CD4-positive, CD25-positive, alpha-beta regulatory T cell (primary cell): ENCODE data around the gene LRTM2. TPM values are rescaled to one million over a fixed set of nuclear protein-coding genes. Genes with fewer than 3 reads are reported as not detected.

Experiments
- ATAC-seq, 2 donors: fragments of 150-1000 bp; cut with Tn5 transposase; one replicate each; pipeline ENCODE4 v1.10.0; 2021; ENCODE audit warnings: low read depth in 2 of 2, moderate number of reproducible peaks in 2 of 2, moderate library complexity in 1 of 2
- DNase-seq, 3 donors: peaks; one replicate each; pipeline versions ENCODE4 v3.0.0 to v3.0.0-alpha.2; 2012 to 2022; ENCODE audit warnings: mixed read lengths in 1 of 3
- H3K27ac ChIP-seq: one replicate; pipeline ENCODE4 v1.7.0; 2013; ENCODE audit warnings: mild to moderate bottlenecking, low read length; ENCODE audit not compliant: insufficient read depth, poor library complexity, severe bottlenecking
- H3K27me3 ChIP-seq: one replicate; pipeline ENCODE4 v1.7.0; 2013; ENCODE audit warnings: low read length; ENCODE audit not compliant: control insufficient read depth, insufficient read depth
- H3K36me3 ChIP-seq: one replicate; pipeline ENCODE4 v1.7.0; 2013; ENCODE audit warnings: mild to moderate bottlenecking, low read length, moderate library complexity; ENCODE audit not compliant: control insufficient read depth, insufficient read depth
- H3K4me1 ChIP-seq: 2 replicates; pipeline ENCODE4 v1.7.0; 2013; ENCODE audit warnings: mild to moderate bottlenecking, low read length; ENCODE audit not compliant: insufficient read depth, control insufficient read depth, poor library complexity, severe bottlenecking
- H3K4me3 ChIP-seq: one replicate; pipeline ENCODE4 v1.7.0; 2013; ENCODE audit warnings: low read depth, mild to moderate bottlenecking, low read length, moderate library complexity
- H3K9me3 ChIP-seq, 2 experiments: 1 replicate in 1 of 2; 2 replicates in 1 of 2; pipeline ENCODE4 v1.7.0; 2013; ENCODE audit warnings: low read length in 2 of 2, mild to moderate bottlenecking in 1 of 2, moderate library complexity in 1 of 2; ENCODE audit not compliant: control insufficient read depth in 2 of 2
- H3K27ac Mint-ChIP-seq, 3 donors: one replicate each; pipeline ENCODE4 v1.8.0; 2020 to 2022; ENCODE audit warnings: mild to moderate bottlenecking in 3 of 3, mixed read lengths in 3 of 3, moderate library complexity in 2 of 3
- H3K27me3 Mint-ChIP-seq: one replicate; pipeline ENCODE4 v1.8.0; 2022; ENCODE audit warnings: mild to moderate bottlenecking, mixed read lengths
- H3K36me3 Mint-ChIP-seq: one replicate; pipeline ENCODE4 v1.8.0; 2020; ENCODE audit warnings: mixed read lengths
- H3K4me1 Mint-ChIP-seq, 4 donors: one replicate each; pipeline ENCODE4 v1.8.0; 2020 to 2022; ENCODE audit warnings: mixed read lengths in 4 of 4, mild to moderate bottlenecking in 1 of 4
- H3K4me3 Mint-ChIP-seq, 4 donors: one replicate each; pipeline ENCODE4 v1.8.0; 2020 to 2022; ENCODE audit warnings: mild to moderate bottlenecking in 4 of 4, mixed read lengths in 4 of 4, moderate library complexity in 3 of 4
- H3K9me3 Mint-ChIP-seq, 7 donors: one replicate each; pipeline ENCODE4 v1.8.0; 2020 to 2022; ENCODE audit warnings: mixed read lengths in 7 of 7, mild to moderate bottlenecking in 3 of 7, moderate library complexity in 2 of 7
- polyA plus RNA-seq, 4 donors: library from polyadenylated mRNA; unstranded; fragments of 300-500 nt; fragmentation: Illumina TruSeq; gene quantifications; one replicate each; pipeline ENCODE4 v1.2.3, GENCODE V29; 2021
- total RNA-seq: library from RNA; stranded (reverse); gene quantifications from one replicate; pipeline ENCODE4 v1.2.3, GENCODE V29; 2022

Gene LRTM2
- total and polyA plus RNA-seq, 5 donors from 2014 or later: not detected

DNA sequence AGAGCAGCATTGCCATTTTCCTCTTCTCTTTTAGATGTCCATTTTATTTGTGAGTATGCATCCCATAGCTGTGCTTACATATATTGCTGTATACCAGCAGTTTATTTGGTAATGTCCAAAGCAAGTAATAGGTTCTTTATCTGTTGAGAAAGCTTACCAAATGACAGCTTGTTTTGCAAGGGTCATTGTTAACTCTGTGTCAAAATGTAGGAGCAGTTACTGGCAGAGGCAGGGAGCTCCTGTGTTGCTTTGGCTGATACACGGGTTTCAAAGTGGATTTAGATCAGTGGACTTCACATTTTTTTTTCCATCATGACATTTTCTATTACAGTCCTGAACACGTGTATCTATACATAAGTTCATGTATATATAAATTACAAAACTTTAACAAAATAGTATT is 38.1 kb upstream of the LRTM2 start:
- Mint-ChIP-seq H3K27me3 (no peaks in the 10 kb centered on the region), H3K4me1 (peaks cover 0 to 6% (median 4%) of the 10 kb centered on the region in 4 donors), H3K4me3 (no peak overlapping the region), H3K9me3 (no peaks in the 10 kb centered on the region), H3K27ac (no peak overlapping the region), H3K36me3 (peaks cover 47% of the 10 kb centered on the region)
- ATAC-seq (no peak), DNase-seq (no peak)
- Histone ChIP-seq H3K9me3 (no peaks in the 10 kb centered on the region), H3K27ac (no peak overlapping the region), H3K4me3 (no peak overlapping the region), H3K36me3 (peaks cover 67% of the 10 kb centered on the region), H3K4me1 (no peaks in the 10 kb centered on the region), H3K27me3 (no peaks in the 10 kb centered on the region)

DNA sequence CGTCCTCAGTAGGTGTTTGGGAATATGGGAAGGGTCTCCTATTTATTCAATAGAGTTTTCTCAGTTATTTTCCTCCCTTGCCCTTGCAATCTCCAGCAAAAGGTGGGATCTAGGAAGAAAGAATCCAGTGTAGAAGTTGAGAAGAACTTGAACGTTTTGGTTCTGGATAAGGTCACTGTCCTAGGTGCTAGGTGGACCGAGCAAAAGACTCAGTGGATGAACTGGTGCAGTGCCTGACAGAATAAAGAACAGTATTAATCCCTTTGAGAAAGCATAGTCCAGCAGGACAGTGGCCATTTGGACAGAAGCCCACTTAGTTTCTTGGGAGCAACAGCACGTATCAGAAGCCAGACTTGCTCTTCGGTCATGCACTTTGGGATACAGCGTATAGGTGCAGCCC is 32.7 kb upstream of the LRTM2 start:
- peaks cover 28% of the 10 kb centered on the region for H3K36me3 ChIP-seq
- no peak for DNase-seq
- no peak for ATAC-seq
- H3K27me3 Mint-ChIP-seq: no peaks in the 10 kb centered on the region
- H3K9me3 Mint-ChIP-seq: no peaks in the 10 kb centered on the region
- H3K4me3 ChIP-seq: no peak overlapping the region
- peaks cover 15% of the 10 kb centered on the region for H3K4me1 ChIP-seq
- H3K9me3 ChIP-seq: no peaks in the 10 kb centered on the region
- peaks cover 7 to 20% (median 18%) of the 10 kb centered on the region in 4 donors for H3K4me1 Mint-ChIP-seq
- H3K27ac Mint-ChIP-seq: no peak overlapping the region
- no peak overlapping the region for H3K27ac ChIP-seq
- no peak overlapping the region for H3K4me3 Mint-ChIP-seq
- peaks cover 25% of the 10 kb centered on the region for H3K36me3 Mint-ChIP-seq
- no peaks in the 10 kb centered on the region for H3K27me3 ChIP-seq

DNA sequence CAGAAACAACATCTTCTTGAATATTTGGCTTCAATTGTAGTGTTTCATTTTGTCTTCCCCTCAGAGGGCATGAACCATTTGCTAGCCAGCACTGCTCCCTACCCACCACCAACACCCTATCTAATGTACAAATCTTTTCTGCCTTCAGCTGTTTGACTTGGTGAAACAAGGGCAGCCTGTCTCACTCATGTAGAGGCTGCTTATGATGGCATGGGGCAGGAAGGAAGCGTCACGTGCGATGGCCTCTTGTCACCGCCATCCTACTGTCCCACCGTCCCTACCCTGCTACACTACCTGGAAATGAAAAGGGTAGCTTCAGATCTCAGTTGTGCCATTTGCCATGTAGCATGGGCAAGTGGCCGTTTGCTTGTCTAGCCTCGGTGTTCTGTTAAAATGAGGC is 29.9 kb upstream of the LRTM2 start:
- Histone ChIP-seq H3K4me3 (no peak overlapping the region), H3K9me3 (no peaks in the 10 kb centered on the region), H3K4me1 (peaks cover 15% of the 10 kb centered on the region), H3K27me3 (no peaks in the 10 kb centered on the region), H3K27ac (no peak overlapping the region), H3K36me3 (peaks cover 16% of the 10 kb centered on the region)
- Mint-ChIP-seq H3K27me3 (no peaks in the 10 kb centered on the region), H3K4me1 (peaks cover 7 to 21% (median 18%) of the 10 kb centered on the region in 4 donors), H3K9me3 (no peaks in the 10 kb centered on the region), H3K36me3 (peaks cover 10% of the 10 kb centered on the region), H3K4me3 (no peak overlapping the region), H3K27ac (peak overlapping the region in 1 of 3 donors; percentile 46)
- DNase-seq (peak in 1 of 3 donors; percentile 26), ATAC-seq (no peak)

DNA sequence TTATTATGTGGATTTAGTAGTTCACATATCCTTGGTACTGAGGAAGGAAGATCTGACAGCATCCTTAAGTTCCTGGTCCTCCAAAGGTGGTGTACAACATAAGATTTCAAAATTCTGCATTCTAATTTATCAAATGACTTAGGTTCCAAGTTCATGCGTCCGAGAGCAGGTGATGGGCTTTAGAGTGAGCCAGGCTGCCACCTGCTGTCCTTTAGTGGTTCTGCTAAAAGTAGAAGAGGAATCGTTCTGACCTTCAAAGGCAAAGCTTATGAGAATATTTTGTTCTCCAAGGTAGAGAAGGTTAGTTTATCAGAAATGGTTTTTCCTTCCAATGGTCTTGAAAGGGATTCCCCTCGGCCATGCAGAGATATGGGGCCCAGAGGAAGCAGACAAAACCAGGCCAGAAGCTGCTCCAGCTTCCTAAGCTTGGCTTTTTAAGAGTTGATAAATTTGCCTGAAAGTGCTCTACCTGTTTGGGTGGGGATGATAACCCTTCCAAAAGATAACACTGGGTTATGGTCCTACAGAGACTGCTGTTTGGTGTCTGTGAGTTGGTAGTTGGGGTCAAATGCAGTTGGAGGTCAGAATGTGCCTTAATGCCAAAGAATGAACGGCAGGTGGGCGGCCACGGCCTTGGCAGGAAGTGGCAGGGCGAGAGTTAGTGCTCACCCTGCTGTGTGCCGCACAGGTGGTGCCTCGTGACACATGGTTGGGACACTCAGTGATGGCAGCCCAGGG is 29.1 kb upstream of the LRTM2 start:
- H3K27me3 Mint-ChIP-seq: no peaks in the 10 kb centered on the region
- Histone ChIP-seq H3K4me1 (peaks cover 21% of the 10 kb centered on the region), H3K27ac (peak overlapping the region; percentile 59), H3K36me3 (peaks cover 8% of the 10 kb centered on the region), H3K9me3 (no peaks in the 10 kb centered on the region), H3K4me3 (no peak overlapping the region), H3K27me3 (no peaks in the 10 kb centered on the region)
- peak overlapping the region; percentile 56 to 86 (median 84) for H3K27ac Mint-ChIP-seq
- peaks cover 4% of the 10 kb centered on the region for H3K36me3 Mint-ChIP-seq
- ATAC-seq (peak; percentile 29 to 41), DNase-seq (peak; percentile 57 to 85 (median 74))
- no peaks in the 10 kb centered on the region for H3K9me3 Mint-ChIP-seq
- H3K4me3 Mint-ChIP-seq: peak overlapping the region; percentile 16 to 62 (median 34)
- peaks cover 11 to 27% (median 18%) of the 10 kb centered on the region in 4 donors for H3K4me1 Mint-ChIP-seq

DNA sequence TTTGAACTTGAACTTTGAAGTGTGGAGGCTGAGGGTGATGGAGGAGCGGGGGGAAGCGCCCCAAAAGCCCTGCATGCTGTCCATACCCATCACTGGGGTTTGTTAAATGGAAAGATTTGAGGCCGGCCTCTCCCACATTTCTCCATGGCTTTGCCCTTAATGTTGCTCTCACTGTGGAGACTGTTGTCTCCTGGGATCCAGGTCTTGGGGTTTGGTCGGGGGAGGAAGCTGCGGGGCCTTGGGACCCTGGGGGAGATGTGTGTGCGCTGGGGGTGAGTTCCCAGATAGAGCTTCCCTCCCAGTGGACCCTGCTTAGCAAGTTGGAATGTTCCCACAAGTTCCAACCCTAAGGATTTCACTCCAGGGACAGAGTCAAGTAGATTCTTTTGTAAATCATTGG is 28.0 kb upstream of the LRTM2 start:
- Mint-ChIP-seq H3K4me3 (peak overlapping the region in 2 of 4 donors; percentile 9 to 69), H3K4me1 (peaks cover 13 to 27% (median 18%) of the 10 kb centered on the region in 4 donors), H3K27me3 (no peaks in the 10 kb centered on the region), H3K9me3 (no peaks in the 10 kb centered on the region), H3K36me3 (no peaks in the 10 kb centered on the region), H3K27ac (peak overlapping the region in 2 of 3 donors; percentile 84 to 86)
- Histone ChIP-seq H3K4me3 (no peak overlapping the region), H3K27me3 (no peaks in the 10 kb centered on the region), H3K36me3 (no peaks in the 10 kb centered on the region), H3K4me1 (peaks cover 27% of the 10 kb centered on the region), H3K27ac (no peak overlapping the region), H3K9me3 (no peaks in the 10 kb centered on the region)
- DNase-seq (no peak), ATAC-seq (no peak)

DNA sequence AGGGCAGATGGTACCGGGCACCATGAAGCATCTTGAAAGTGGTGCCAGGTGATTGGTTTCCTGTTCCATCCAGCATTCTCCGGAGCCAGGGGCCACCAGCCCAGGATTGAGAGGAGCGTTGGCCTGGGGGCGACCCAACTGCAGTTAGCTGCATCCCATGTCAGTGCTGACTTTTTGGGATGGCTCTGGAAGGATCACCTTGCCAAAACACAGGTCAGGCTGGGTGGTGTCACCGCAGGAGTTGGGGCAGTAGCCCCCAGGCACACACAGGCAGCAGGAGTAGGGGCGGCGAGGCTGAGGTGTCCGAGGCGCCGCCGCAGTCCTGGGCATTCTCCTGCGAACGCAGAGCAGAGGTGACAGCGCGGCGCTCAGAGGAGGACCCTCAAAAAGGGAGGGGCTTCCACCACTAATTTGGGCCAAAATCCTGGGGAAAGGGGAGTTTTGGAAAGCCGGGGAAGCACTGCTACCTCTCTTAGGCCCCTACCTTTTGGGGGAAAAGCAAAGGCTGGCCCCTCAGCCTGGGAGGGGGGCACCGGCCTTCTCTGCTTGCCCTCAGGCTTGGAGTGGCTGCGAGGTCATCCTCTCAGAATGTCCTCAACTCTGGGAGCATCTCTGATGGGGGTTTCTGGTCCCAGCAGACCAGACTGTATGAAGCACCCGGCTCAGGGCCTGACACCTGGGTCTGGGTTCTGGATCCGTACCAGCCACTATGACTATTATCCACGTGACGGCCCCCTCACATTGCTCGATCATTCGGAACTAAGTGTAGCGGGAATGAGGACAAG is 26.7 kb upstream of the LRTM2 start:
- no peak overlapping the region for H3K27ac Mint-ChIP-seq
- Histone ChIP-seq H3K4me1 (peaks cover 30% of the 10 kb centered on the region), H3K36me3 (no peaks in the 10 kb centered on the region), H3K4me3 (no peak overlapping the region), H3K27me3 (no peaks in the 10 kb centered on the region), H3K9me3 (no peaks in the 10 kb centered on the region), H3K27ac (no peak overlapping the region)
- H3K27me3 Mint-ChIP-seq: no peaks in the 10 kb centered on the region
- H3K9me3 Mint-ChIP-seq: no peaks in the 10 kb centered on the region
- no peak for ATAC-seq
- H3K4me1 Mint-ChIP-seq: peaks cover 13 to 29% (median 18%) of the 10 kb centered on the region in 4 donors
- DNase-seq: no peak
- no peaks in the 10 kb centered on the region for H3K36me3 Mint-ChIP-seq
- H3K4me3 Mint-ChIP-seq: peak overlapping the region in 2 of 4 donors; percentile 71 to 81

DNA sequence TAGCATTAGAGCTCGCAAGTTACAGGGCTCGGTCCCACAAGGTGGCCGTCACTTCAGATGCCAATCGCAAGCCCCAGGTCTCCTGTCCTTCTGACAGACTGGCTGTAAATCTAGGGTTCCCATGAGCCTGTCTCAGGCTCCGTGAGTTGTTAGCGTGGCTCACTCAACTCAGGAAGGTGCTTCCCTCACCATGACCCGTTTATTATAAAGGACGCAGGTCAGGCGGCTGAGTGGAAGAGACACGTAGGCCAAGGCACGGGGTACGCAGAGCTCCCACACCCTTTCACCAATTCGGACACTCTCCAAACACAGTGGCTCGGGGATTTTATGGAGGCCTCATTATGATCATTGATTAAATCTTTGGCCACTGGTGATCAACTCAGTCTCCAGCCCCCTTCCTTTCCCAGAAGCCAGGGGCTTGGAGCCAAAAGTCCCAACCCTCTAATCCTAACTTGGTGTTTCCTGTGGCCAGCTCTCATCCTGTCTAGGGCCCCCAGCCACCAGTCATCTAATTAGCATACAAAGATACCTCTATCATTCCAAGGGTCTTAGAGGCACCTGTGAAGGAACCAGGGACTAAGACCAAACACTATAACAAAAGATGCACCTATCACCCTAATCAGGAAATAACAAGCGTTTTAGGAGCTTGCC is 25.8 kb upstream of the LRTM2 start:
- ATAC-seq (no peak), DNase-seq (no peak)
- no peaks in the 10 kb centered on the region for H3K36me3 Mint-ChIP-seq
- Histone ChIP-seq H3K4me1 (peaks cover 30% of the 10 kb centered on the region), H3K4me3 (no peak overlapping the region), H3K27ac (no peak overlapping the region), H3K36me3 (no peaks in the 10 kb centered on the region), H3K9me3 (no peaks in the 10 kb centered on the region), H3K27me3 (no peaks in the 10 kb centered on the region)
- peak overlapping the region in 2 of 4 donors; percentile 71 to 81 for H3K4me3 Mint-ChIP-seq
- H3K27me3 Mint-ChIP-seq: no peaks in the 10 kb centered on the region
- H3K9me3 Mint-ChIP-seq: no peaks in the 10 kb centered on the region
- peak overlapping the region in 1 of 3 donors; percentile 31 for H3K27ac Mint-ChIP-seq
- H3K4me1 Mint-ChIP-seq: peaks cover 13 to 35% (median 18%) of the 10 kb centered on the region in 4 donors
